ENCODE measurements around the gene C12orf56.
"Not testable (repeated sequence)": the region's sequence is repeated elsewhere in the genome, so short reads cannot be mapped to it uniquely, and the experiment has no call there.

The C12orf56 gene

DNA sequence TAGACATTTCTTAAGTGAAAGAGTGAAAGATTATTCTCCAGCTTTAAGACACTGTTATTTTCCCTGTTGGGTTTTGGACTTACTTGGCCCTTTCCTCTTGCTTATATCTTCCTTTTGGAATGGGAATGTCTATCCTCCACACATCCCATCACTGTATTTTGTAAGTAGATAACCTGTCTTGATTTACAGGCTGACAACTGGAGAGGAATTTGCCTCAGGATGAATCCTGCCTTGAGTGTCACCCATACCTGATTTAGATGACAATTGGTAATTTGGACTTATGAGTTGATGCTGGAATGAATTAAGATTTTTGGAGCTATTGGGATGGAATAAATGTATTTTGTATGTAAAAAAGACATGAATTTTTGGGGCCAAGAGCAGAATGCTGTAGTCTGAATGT is 94.3 kb downstream of the C12orf56 start:
- no peak for DNase-seq

GRCh38 chr12:64293654-64294364 is 96.7 kb downstream of the C12orf56 start:
- no peak for DNase-seq

GRCh38 chr12:64293174-64293573 is 97.4 kb downstream of the C12orf56 start:
- not testable (repeated sequence) for DNase-seq

DNA sequence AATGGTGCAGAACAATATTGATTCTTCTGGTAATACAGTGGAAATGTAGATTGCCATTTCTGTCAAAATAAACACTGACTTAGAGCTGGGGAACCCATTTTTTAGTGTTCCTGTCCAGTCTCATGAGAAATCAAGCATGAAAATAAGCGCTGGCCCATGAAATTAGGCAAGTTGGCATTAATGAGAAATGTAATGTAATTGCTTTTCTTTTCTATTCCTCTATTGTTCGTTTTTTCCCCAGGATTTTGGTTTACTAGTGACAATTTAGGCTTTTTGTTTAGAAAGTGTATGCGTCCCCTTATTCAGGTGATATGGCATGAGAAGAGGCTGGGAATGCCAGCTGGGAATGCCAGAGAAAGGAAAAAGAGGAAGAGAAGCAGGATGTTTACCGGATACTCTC is 104.0 kb downstream of the C12orf56 start:
- no peak for DNase-seq

DNA sequence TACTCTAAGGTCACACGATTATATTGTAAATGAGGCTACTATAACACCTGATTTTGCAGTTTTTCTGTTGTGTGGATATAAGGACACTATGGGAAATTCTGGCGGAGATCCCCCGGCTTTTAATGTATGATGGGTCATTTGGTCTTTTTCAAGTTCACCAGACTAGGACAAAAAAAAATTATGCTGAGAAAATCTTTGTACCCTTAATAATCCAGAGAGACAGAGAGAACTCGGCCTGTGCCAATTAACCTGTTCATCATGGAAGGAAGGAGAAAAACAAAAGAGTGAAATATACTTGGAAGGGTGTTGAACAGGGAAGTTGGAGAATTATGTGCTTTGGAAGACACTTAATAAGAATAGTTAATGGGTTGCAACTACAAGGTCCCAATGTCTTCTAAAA is 106.3 kb downstream of the C12orf56 start:
- DNase-seq, result no peak

DNA sequence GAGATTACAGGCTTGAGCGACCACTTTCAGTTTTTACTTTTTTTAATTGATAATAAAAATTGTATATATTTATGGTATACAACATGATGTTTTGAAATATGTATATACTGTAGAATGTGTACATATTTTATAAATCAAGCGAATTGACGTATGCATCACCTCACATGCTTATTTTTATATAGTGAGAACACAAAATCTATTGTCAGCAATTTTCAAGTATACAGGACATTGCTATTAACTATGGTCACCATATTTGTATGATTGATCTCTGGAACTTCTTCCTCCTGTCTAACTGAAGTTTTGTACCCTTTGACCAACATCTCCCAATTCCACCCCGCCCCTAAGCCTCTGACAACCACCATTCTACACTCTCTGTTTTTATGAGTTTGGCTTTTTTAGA is 112.1 kb downstream of the C12orf56 start:
- no peak for DNase-seq

GRCh38 chr12:64273527-64274403 is 116.8 kb downstream of the C12orf56 start:
- no peak for DNase-seq

- no peak for DNase-seq
These were observed 120.1 kb downstream of the C12orf56 start for GRCh38 chr12:64270411-64270810.

DNA sequence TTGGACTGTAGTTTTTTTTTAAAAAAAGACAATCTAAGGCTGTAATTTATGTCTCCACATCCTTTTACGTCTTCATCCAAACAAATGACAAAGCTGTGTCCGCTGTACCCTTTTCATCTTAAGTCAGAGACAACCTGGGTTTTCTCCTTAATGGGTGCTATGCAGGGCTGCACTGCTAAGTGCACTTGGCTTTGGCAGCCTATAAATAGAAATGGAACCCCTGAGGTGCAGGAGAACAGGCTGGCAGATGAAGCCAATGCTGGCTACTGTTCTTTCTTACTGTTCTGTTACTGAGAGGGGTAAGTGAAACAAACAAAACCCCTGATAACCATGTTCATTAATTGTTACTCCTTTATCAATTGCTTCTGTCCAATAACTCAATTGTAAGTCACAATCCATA is 121.4 kb downstream of the C12orf56 start:
- DNase-seq, result peak; percentile 80

DNA sequence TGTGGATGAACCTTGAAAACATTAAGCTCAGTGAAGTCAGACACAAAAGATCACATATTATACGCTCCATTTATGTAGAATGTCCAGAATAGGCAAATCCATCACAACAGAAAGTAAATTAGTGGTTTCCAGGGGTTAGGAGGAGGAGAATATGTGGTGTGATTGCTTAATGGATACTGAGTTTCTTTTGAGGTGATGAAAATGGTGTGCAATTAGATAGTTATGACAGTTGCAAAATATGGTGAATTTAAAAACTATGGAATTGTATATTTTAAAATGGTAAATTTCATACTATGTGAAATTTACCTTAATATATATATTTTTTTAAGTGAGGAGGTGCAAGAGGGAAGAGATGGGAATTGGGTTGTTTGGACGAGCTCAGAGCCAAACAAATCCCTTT is 122.1 kb downstream of the C12orf56 start:
- DNase-seq, result no peak

DNA sequence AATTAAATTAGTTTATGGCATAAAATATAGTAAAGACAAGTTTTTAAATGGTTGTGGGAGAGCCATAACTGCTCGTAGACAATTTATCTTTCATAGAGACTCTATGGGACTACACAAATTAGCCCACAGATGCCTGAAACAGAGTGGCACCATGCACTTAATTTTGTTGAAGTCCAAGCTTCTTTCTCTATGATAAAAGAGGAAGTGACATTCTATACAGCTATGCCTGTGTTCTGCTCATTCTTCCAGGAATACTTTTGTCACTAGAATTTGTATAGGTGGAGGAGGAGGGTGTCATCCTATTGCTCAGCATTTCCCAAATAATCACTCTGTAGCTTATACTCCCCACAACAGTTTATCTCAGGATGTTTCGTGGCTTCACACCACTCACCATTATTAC is 124.7 kb downstream of the C12orf56 start:
- no peak for DNase-seq

DNA sequence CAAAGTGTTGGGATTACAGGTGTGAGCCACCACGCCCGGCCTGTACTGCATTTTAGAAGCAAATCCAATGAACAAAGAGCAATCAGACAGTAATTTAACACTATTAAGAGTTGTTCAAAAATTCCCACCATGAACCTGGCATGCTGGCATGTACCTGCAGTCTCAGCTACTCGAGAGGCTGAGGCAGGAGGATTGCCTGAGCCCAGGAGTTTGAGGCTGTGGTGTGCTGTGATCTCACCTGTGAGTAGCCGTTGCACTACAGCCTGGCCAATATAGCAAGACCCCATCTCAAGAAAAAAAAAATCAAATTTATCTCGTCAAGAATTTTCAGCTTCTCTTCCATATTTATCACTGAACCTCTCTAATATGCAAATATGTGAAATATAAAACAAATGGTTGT is 128.7 kb downstream of the C12orf56 start:
- DNase-seq, result no peak

DNA sequence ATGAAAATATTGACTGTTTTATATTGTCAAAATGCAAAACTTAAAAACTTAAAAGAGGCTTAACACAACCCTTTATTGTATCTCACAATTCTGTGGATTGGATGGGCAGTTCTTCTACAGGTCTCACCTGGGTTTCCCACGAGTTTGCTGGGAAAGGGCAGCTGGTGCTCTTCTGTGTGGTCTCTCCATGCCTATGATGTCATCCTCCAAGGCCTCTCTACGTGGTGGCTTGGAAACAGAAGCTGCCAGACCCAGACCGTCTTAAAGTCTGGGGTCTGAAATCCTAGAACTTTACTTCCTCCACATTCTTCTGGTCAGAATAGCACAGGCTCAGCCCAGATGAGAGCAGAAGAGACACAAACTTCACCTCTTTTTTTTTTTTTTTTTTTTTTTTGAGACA is 132.0 kb downstream of the C12orf56 start:
- no peak for DNase-seq

- peak; percentile 34 for DNase-seq
These were observed 134.3 kb downstream of the C12orf56 start for GRCh38 chr12:64256166-64256800.

DNA sequence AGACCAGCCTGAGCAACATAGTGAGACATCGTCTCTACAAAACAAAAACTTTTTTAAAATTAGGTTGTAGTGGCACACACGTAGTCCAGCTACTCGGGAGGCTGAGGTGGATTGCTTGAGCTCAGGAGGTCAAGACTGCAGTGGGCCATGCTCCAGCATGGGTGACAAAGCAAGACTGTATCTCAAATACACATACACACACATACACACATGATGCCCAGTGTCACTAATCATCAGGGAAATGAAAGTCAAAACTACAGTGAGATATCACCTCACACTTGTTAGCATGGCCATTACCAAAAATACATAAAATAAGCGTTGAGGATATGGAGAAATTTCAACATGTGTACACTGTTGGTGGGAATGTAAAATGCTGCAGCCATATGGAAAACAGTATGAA is 135.3 kb downstream of the C12orf56 start:
- DNase-seq, result no peak

GRCh38 chr12:64253356-64253755 is 137.2 kb downstream of the C12orf56 start:
- no peak for DNase-seq

- DNase-seq, result no peak
These were observed 137.9 kb downstream of the C12orf56 start for GRCh38 chr12:64252681-64253080.

GRCh38 chr12:64243809-64244208 is 146.7 kb downstream of the C12orf56 start:
- no peak for DNase-seq

GRCh38 chr12:64240781-64241180 is 149.8 kb downstream of the C12orf56 start:
- no peak for DNase-seq

GRCh38 chr12:64237382-64237781 is 153.2 kb downstream of the C12orf56 start:
- no peak for DNase-seq

- no peak for DNase-seq
These were observed 154.0 kb downstream of the C12orf56 start for GRCh38 chr12:64236549-64236948.

DNA sequence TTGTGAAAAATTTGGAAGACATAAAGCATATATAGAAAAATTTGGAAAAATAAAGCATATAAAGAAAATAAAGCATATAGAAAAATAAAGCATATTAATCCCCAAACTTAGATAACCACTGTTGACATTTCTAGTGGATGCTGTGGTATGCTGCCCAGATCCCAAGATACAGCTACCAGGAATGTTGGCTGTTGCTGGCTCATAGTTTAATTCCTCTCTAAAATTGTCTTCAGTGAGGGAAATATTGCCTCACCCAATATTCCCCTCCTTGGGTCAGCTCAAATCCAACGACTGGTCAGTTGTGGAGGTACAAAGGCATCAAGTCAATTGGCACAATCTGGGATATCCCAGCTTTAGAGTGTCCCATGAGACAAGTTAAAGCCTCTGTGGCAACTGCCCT is 158.4 kb downstream of the C12orf56 start:
- no peak for DNase-seq

GRCh38 chr12:64229796-64230195 is 160.8 kb downstream of the C12orf56 start:
- no peak for DNase-seq

GRCh38 chr12:64229240-64229639 is 161.3 kb downstream of the C12orf56 start:
- no peak for DNase-seq

Data from NCI-H1092 treated with DMSO at 0.1 percent for 48 hours (cell line).